Loucy (cell line): ENCODE results near the gene IFITM5.

Experiments used
- H2AFZ ChIP-seq: fragments of 200-600 bp; sonication (generic); 2 replicates; pipeline ENCODE4 v1.6.0; 2016; ENCODE audit warnings: antibody characterized with exemption, mild to moderate bottlenecking, low read length, moderate library complexity
- H3F3A ChIP-seq: fragments of 200-600 bp; 2 replicates; pipeline ENCODE4 v1.6.0; 2016; ENCODE audit warnings: antibody characterized with exemption, low read depth, mild to moderate bottlenecking
- H3K27me3 ChIP-seq: fragments of 200-600 bp; sonication (generic); 2 replicates; pipeline ENCODE4 v1.6.1; 2014; ENCODE audit warnings: low read length, mild to moderate bottlenecking; ENCODE audit not compliant: insufficient read depth, poor library complexity, severe bottlenecking
- H3K36me3 ChIP-seq: fragments of 200-600 bp; sonication (generic); 2 replicates; pipeline ENCODE4 v1.6.1; 2016; ENCODE audit warnings: low read length; ENCODE audit not compliant: insufficient read depth
- H3K4me1 ChIP-seq: fragments of 200-600 bp; sonication (generic); 2 replicates; pipeline ENCODE4 v1.5.1; 2014; ENCODE audit warnings: low read length, mild to moderate bottlenecking; ENCODE audit not compliant: insufficient read depth, poor library complexity, severe bottlenecking
- H3K4me2 ChIP-seq: fragments of 200-600 bp; sonication (generic); 2 replicates; pipeline ENCODE4 v1.6.0; 2014; ENCODE audit warnings: antibody characterized with exemption, low read length, low read depth, mild to moderate bottlenecking; ENCODE audit not compliant: poor library complexity, severe bottlenecking
- H3K4me3 ChIP-seq: fragments of 200-600 bp; sonication (generic); 2 replicates; pipeline ENCODE4 v1.5.1; 2014; ENCODE audit warnings: low read length, mild to moderate bottlenecking, mixed read lengths; ENCODE audit not compliant: poor library complexity, severe bottlenecking
- H3K79me2 ChIP-seq: fragments of 200-600 bp; sonication (generic); 2 replicates; pipeline ENCODE4 v1.6.1; 2014; ENCODE audit warnings: low read length; ENCODE audit not compliant: insufficient read depth
- H3K9ac ChIP-seq: fragments of 200-600 bp; sonication (generic); 2 replicates; pipeline ENCODE4 v1.6.0; 2014; ENCODE audit warnings: mild to moderate bottlenecking, low read depth, low read length, moderate library complexity; ENCODE audit not compliant: poor library complexity, severe bottlenecking
- H3K9me2 ChIP-seq: fragments of 200-600 bp; sonication (generic); replicated peaks from 2 replicates; pipeline ENCODE4 v1.6.1; 2016; ENCODE audit warnings: low read depth, low read length, mixed read lengths
- H3K9me3 ChIP-seq: fragments of 200-600 bp; sonication (generic); 2 replicates; pipeline ENCODE4 v1.6.1; 2014; ENCODE audit warnings: mild to moderate bottlenecking, antibody characterized with exemption, low read length, low read depth; ENCODE audit not compliant: insufficient read depth
- H4K20me1 ChIP-seq: fragments of 200-600 bp; sonication (generic); 2 replicates; pipeline ENCODE4 v1.6.0; 2014; ENCODE audit warnings: antibody characterized with exemption, low read length, mild to moderate bottlenecking; ENCODE audit not compliant: insufficient read depth, poor library complexity, severe bottlenecking
- EZH2phosphoT487 ChIP-seq: fragments of 200-600 bp; IDR thresholded peaks from 2 replicates; pipeline ENCODE4 v1.6.1; 2018; ENCODE audit warnings: antibody characterized with exemption, mild to moderate bottlenecking, moderate library complexity, borderline replicate concordance
- TF ChIP-seq, protein P1 (sequence below): fragments of 200-600 bp; sonication (generic); conservative IDR thresholded peaks from 2 replicates; pipeline ENCODE4 v1.5.1; 2014; ENCODE audit warnings: mild to moderate bottlenecking, antibody characterized with exemption, low read length

IFITM5 gene

DNA sequence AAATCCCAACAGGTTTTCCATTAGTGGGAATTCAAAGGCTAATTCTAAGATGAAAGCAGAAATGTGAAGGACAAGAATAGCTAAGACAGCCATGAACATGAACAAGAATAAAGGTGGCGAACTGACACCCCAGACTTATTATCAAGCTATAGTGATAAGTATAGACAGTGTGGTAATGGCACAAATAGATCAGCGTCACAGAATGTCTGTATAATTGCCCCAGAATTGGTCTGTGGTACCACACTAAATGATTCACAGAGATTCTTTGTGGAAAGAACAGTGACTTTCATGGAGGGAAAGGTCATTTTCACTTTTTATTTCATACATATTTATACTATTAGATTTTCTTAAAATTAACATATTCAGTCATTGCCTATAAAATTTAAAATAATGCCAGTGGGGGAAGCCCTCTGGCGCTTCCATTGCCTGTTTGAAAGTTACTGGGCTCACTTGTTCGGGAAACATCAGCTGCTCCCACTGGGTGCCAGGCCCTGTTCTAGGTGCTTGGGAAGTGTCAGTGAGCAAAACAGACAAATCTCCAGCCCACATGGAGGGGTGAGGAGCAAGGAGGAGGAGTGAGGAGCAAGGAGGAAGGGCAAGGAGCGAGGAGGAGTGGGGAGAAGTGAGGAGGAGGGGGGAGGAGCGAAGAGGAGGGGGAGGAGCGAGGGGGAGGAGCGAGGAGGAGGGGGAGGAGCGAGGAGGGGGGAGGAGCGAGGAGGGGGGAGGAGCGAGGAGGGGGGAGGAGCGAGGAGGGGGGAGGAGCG is 32.5 kb downstream of the IFITM5 start:
- Histone ChIP-seq H3K4me1 (peaks cover 23% of the 10 kb centered on the region), H3K9me2 (no peaks in the 10 kb centered on the region), H3K4me3 (no peak overlapping the region), H3K79me2 (peaks cover 6% of the 10 kb centered on the region; the same call in 1 of the 2 replicates), H3K9me3 (no peaks in the 10 kb centered on the region), H4K20me1 (no peaks in the 10 kb centered on the region), H3K36me3 (no peaks in the 10 kb centered on the region), H3K27me3 (no peaks in the 10 kb centered on the region), H3K9ac (no peak overlapping the region), H3K4me2 (peak overlapping the region; percentile 54), H2AFZ (no peak overlapping the region), H3F3A (peaks cover 11% of the 10 kb centered on the region; the same call in 1 of the 2 replicates)
- no peak for TF ChIP-seq EZH2phosphoT487
- TF ChIP-seq, protein P1, sequence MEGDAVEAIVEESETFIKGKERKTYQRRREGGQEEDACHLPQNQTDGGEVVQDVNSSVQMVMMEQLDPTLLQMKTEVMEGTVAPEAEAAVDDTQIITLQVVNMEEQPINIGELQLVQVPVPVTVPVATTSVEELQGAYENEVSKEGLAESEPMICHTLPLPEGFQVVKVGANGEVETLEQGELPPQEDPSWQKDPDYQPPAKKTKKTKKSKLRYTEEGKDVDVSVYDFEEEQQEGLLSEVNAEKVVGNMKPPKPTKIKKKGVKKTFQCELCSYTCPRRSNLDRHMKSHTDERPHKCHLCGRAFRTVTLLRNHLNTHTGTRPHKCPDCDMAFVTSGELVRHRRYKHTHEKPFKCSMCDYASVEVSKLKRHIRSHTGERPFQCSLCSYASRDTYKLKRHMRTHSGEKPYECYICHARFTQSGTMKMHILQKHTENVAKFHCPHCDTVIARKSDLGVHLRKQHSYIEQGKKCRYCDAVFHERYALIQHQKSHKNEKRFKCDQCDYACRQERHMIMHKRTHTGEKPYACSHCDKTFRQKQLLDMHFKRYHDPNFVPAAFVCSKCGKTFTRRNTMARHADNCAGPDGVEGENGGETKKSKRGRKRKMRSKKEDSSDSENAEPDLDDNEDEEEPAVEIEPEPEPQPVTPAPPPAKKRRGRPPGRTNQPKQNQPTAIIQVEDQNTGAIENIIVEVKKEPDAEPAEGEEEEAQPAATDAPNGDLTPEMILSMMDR, result no peak

DNA sequence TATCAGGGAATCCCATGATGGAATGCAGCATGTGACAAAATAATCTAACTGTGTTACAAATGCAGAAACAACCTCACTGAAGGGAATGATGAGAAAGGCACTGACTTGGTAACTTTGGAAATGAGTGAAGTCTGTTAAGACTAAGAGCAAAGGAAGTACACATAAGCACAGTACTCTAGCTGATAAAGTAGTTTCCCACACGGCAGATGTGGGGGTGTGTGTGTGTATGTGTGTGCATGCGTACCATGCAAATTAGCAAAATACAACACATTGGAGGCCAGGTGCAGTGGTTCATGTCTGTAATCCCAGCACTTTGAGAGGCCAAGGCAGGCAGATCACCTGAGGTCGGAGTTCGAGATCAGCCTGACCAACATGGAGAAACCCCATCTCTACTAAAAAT is 37.7 kb downstream of the IFITM5 start:
- Histone ChIP-seq H3K9me2 (no peaks in the 10 kb centered on the region), H3K4me3 (no peak overlapping the region), H3K27me3 (no peaks in the 10 kb centered on the region), H4K20me1 (no peaks in the 10 kb centered on the region), H3K4me2 (no peak overlapping the region), H3K36me3 (no peaks in the 10 kb centered on the region), H3K9me3 (no peaks in the 10 kb centered on the region), H3K4me1 (no peaks in the 10 kb centered on the region), H3K79me2 (no peaks in the 10 kb centered on the region), H3K9ac (no peak overlapping the region), H2AFZ (no peak overlapping the region), H3F3A (peaks cover 2% of the 10 kb centered on the region; the same call in 1 of the 2 replicates)
- no peak for TF ChIP-seq EZH2phosphoT487
- TF ChIP-seq, protein P1, result no peak

DNA sequence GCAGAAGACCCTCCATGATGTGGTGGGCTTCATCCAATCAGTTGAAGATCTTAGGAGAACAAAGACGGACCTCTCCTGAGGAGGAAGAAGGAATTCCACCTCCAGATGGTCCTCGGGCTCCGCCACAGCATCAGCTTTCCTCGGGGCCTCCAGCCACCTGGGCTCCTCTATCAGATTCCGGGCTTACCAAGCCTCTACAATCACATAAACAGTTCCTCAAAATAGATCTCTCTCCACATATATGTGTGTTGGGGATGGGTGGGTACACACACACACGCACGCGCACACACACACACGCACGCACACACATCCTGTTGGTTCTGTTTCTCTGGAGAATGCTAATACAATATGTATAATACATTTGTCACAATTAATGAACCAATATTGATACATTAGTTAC is 39.9 kb downstream of the IFITM5 start:
- no peaks in the 10 kb centered on the region for H3K36me3 ChIP-seq
- no peaks in the 10 kb centered on the region for H3K79me2 ChIP-seq
- no peaks in the 10 kb centered on the region for H3K9me3 ChIP-seq
- no peaks in the 10 kb centered on the region for H4K20me1 ChIP-seq
- H3K4me1 ChIP-seq, result no peaks in the 10 kb centered on the region
- no peaks in the 10 kb centered on the region for H3F3A ChIP-seq
- TF ChIP-seq EZH2phosphoT487, result no peak
- TF ChIP-seq, protein P1, result no peak
- H3K4me3 ChIP-seq, result no peak overlapping the region
- H3K9me2 ChIP-seq, result no peaks in the 10 kb centered on the region
- H2AFZ ChIP-seq, result no peak overlapping the region
- H3K9ac ChIP-seq, result no peak overlapping the region
- no peaks in the 10 kb centered on the region for H3K27me3 ChIP-seq
- no peak overlapping the region for H3K4me2 ChIP-seq
